ENCODE measurements around the gene TMEM163.

DNA sequence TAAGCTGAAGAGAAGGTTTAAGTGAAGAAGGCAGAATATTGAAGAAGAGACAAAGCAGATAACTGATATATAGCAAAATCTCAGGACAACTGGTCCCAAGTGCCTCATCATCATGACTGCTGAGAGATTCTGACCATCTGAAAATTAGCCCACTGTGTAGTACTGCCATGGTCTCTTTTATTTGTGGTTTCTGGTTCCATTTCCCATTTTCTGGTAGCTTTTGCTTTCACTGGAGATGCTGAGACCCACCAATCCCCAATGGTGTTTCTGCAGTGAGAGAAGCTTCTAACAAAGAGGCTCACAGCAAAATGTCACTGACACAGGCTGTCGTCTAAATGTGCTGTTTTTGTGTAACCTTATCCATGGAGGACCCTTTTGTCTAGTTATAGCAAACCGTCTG lies 79.5 kb downstream of the TMEM163 start:
- TF ChIP-seq, protein P1, sequence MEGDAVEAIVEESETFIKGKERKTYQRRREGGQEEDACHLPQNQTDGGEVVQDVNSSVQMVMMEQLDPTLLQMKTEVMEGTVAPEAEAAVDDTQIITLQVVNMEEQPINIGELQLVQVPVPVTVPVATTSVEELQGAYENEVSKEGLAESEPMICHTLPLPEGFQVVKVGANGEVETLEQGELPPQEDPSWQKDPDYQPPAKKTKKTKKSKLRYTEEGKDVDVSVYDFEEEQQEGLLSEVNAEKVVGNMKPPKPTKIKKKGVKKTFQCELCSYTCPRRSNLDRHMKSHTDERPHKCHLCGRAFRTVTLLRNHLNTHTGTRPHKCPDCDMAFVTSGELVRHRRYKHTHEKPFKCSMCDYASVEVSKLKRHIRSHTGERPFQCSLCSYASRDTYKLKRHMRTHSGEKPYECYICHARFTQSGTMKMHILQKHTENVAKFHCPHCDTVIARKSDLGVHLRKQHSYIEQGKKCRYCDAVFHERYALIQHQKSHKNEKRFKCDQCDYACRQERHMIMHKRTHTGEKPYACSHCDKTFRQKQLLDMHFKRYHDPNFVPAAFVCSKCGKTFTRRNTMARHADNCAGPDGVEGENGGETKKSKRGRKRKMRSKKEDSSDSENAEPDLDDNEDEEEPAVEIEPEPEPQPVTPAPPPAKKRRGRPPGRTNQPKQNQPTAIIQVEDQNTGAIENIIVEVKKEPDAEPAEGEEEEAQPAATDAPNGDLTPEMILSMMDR (IDR thresholded peaks at IDR 0.05) = no peak
- TF ChIP-seq POLR2A (IDR thresholded peaks at IDR 0.05) = no peak

Data from thyroid gland (tissue), 4 donors.